Right hindlimb (tissue), 1 donor: Measurements from ENCODE around the gene FOXN3.

Source experiments
- DNase-seq: peaks from one replicate; pipeline ENCODE4 v3.0.0-alpha.2; 2018

Gene FOXN3

GRCh38 chr14:89382901-89383845 is 33.9 kb downstream of the FOXN3 start:
- DNase-seq = no peak

GRCh38 chr14:89382487-89382886 is 34.5 kb downstream of the FOXN3 start:
- no peak for DNase-seq

GRCh38 chr14:89379891-89380820 is 36.9 kb downstream of the FOXN3 start:
- DNase-seq = no peak

GRCh38 chr14:89379006-89379405 is 38.0 kb downstream of the FOXN3 start:
- no peak for DNase-seq

GRCh38 chr14:89378119-89378518 is 38.9 kb downstream of the FOXN3 start:
- no peak for DNase-seq

GRCh38 chr14:89377544-89377943 is 39.5 kb downstream of the FOXN3 start:
- no peak for DNase-seq

- no peak for DNase-seq
These were observed 42.1 kb downstream of the FOXN3 start for GRCh38 chr14:89374908-89375307.

- DNase-seq = no peak
These were observed 43.8 kb downstream of the FOXN3 start for GRCh38 chr14:89373185-89373584.

GRCh38 chr14:89372512-89372883 is 44.5 kb downstream of the FOXN3 start:
- DNase-seq = no peak

- DNase-seq = no peak
These were observed 45.2 kb downstream of the FOXN3 start for GRCh38 chr14:89371585-89372511.

- no peak for DNase-seq
These were observed 46.3 kb downstream of the FOXN3 start for GRCh38 chr14:89370781-89371180.

- DNase-seq = peak; percentile 17
These were observed 46.7 kb downstream of the FOXN3 start for GRCh38 chr14:89370381-89370780.

- peak; percentile 3 for DNase-seq
These were observed 47.4 kb downstream of the FOXN3 start for GRCh38 chr14:89369656-89370055.

GRCh38 chr14:89368490-89369477 is 48.2 kb downstream of the FOXN3 start:
- no peak for DNase-seq

- no peak for DNase-seq
These were observed 49.3 kb downstream of the FOXN3 start for GRCh38 chr14:89367779-89368120.

- no peak for DNase-seq
These were observed 49.9 kb downstream of the FOXN3 start for GRCh38 chr14:89366864-89367778.

- DNase-seq = no peak
These were observed 51.8 kb downstream of the FOXN3 start for GRCh38 chr14:89365061-89365801.

- DNase-seq = no peak
These were observed 52.7 kb downstream of the FOXN3 start for GRCh38 chr14:89364316-89364715.

- DNase-seq = no peak
These were observed 56.8 kb downstream of the FOXN3 start for GRCh38 chr14:89360277-89360676.
